GM12891 (cell line): ENCODE data around the gene RNF145.
"Not testable (repeated sequence)": the region's sequence is repeated elsewhere in the genome, so short reads cannot be mapped to it uniquely, and the experiment has no call there.

Experiments used
- DNase-seq: peaks from one replicate; pipeline ENCODE4 v3.0.0; 2011; ENCODE audit warnings: low spot score; ENCODE audit not compliant: insufficient read length
- FAIRE-seq: peaks from 2 replicates; lab custom pipeline; 2011; peaks lifted over from hg19 to GRCh38; lab: Jason Lieb, UNC
- PAX5 ChIP-seq: IDR thresholded peaks from 2 replicates; pipeline ENCODE4 v1.6.1; 2011; ENCODE audit warnings: low read length, moderate library complexity, mild to moderate bottlenecking; ENCODE audit not compliant: insufficient read depth, severe bottlenecking
- POLR2A ChIP-seq: IDR thresholded peaks from 2 replicates; pipeline ENCODE4 v1.6.1; 2011; ENCODE audit warnings: low read depth, low read length, control low read depth
- POLR2AphosphoS5 ChIP-seq: IDR thresholded peaks from 2 replicates; pipeline ENCODE4 v1.6.1; 2011; ENCODE audit warnings: low read depth, low read length, control low read depth
- POU2F2 ChIP-seq: IDR thresholded peaks from 2 replicates; pipeline ENCODE4 v1.6.1; 2011; ENCODE audit warnings: low read depth, mild to moderate bottlenecking, control low read depth, low read length, moderate library complexity
- SPI1 ChIP-seq: IDR thresholded peaks from 2 replicates; pipeline ENCODE4 v1.6.1; 2011; ENCODE audit warnings: low read depth, low read length, control low read depth
- TAF1 ChIP-seq: IDR thresholded peaks from 2 replicates; pipeline ENCODE4 v1.6.1; 2011; ENCODE audit warnings: low read depth, low read length, control low read depth

RNF145 gene

GRCh38 chr5:159147976-159148375 is 61.4 kb downstream of the RNF145 start:
- TF ChIP-seq PAX5 (no peak), SPI1 (no peak), POLR2A (no peak), TAF1 (no peak), POU2F2 (no peak), POLR2AphosphoS5 (no peak)
- no peak for FAIRE-seq

GRCh38 chr5:159146839-159147238 is 62.5 kb downstream of the RNF145 start:
- FAIRE-seq: no peak
- DNase-seq: no peak
- TF ChIP-seq POLR2A: no peak
- no peak for TF ChIP-seq TAF1
- TF ChIP-seq POLR2AphosphoS5: no peak
- TF ChIP-seq PAX5: no peak
- no peak for TF ChIP-seq POU2F2
- no peak for TF ChIP-seq SPI1

More at GRCh38 chr5:159147976-159148375, 61.4 kb downstream of the RNF145 start:
- DNase-seq: no peak

DNA sequence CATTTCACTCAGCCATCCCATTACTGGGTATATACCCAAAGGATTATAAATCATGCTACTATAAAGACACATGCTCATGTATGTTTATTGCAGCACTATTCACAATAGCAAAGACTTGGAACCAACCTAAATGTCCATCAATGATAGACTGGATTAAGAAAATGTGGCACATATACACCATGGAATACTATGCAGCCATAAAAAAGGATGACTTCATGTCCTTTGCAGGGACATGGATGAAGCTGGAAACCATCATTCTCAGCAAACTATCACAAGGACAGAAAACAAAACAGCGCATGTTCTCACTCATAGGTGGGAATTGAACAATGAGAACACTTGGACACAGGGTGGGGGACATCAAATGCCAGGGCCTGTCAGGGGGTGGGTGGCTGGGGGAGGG is 64.2 kb downstream of the RNF145 start:
- not testable (repeated sequence) for FAIRE-seq, DNase-seq

DNA sequence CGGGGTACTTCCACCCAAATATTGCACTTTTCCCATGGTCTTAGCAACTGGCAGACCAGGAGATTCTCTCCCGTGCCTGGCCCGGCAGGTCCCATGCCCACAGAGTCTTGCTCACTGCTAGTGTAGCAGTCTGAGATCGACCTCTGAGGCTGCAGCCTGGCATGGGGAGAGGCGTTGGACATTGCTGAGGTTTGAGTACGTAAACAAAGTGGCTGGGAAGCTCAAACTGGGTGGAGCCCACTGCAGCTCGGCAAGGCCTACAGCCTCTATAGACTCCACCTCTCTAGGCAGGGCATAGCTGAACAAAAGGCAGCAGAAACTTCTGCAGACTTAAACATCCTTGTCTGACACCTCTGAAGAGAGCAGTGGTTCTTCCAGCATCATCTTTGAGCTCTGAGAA is 69.6 kb downstream of the RNF145 start:
- FAIRE-seq (no peak), DNase-seq (no peak)

GRCh38 chr5:159135896-159136531 is 73.3 kb downstream of the RNF145 start:
- FAIRE-seq (no peak), DNase-seq (no peak)
- TF ChIP-seq POLR2A (no peak), SPI1 (no peak)

More for the DNA sequence above, 69.6 kb downstream of the RNF145 start:
- no peak for TF ChIP-seq PAX5
- no peak for TF ChIP-seq POLR2A
- TF ChIP-seq POU2F2: no peak
- no peak for TF ChIP-seq POLR2AphosphoS5
- TF ChIP-seq SPI1: no peak
- no peak for TF ChIP-seq TAF1

DNA sequence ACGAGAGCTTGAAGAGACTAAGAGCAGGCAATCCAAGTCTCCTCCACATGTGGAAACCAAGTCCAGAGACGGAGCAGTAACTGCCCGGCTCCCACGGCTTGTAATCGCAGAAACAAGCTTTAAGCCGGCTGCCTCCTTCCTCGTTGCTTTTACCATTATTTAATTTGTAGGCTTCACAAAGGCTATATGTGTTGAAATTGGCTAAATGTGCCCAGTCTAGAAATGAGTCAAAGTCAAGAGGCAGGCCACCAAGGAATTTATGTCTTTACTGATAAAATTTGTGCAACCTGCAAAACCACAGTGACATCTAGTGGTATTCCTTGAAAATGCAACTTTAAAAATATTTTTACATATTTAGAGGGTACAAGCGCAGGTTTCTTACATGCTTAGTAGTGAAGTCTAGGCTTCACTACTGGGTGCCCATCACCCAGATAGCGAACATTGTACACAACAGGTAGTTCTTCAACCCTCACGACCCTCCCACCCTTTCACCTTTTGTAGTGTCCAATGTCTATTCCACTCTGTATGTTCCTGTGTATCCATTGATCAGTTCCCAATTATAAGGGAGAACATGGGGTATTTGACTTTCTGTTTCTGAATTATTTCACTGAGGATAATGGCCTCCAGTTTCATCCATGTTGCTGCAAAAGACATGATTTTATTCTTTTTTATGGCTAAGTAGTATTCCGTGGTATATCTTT is 76.2 kb downstream of the RNF145 start:
- no peak for DNase-seq
- peak; percentile 71 for FAIRE-seq
- TF ChIP-seq PAX5: no peak
- TF ChIP-seq POLR2A: no peak
- TF ChIP-seq POU2F2: no peak
- TF ChIP-seq SPI1: no peak
- no peak for TF ChIP-seq POLR2AphosphoS5
- TF ChIP-seq TAF1: no peak

DNA sequence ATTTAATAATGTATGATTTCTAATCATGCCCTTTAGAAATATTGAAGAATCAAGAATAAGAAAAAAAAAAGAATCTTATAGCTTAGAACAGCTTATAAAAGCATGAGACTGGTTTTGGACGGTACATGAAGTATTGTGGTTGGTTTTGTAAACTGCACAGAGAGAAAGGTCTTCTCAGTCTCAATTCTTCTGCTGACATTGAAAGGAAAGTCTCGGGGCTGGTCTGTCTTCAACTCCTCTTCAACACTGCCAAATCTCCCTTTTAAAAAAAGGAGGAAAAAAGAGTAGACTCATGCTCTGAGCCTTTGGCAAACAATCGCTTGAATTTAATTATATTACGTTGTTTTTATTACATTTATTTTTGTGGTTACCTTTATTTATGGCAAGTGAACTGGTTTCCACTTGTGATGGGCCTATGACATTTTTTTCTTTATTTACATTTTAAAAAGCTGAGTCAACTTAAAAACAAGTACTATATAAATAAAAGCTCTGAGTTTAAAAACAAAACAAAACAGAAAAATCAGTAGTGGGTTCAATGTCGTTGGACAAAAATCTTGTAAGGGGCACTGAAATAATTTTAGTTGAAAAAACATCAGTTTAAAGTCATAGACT is 76.8 kb downstream of the RNF145 start:
- no peak for FAIRE-seq

GRCh38 chr5:159131951-159132350 is 77.4 kb downstream of the RNF145 start:
- FAIRE-seq (no peak), DNase-seq (no peak)
- TF ChIP-seq POU2F2 (no peak), POLR2AphosphoS5 (no peak), TAF1 (no peak), SPI1 (no peak)

More for the DNA sequence above, 76.8 kb downstream of the RNF145 start:
- TF ChIP-seq POLR2A: no peak
- no peak for TF ChIP-seq TAF1
- no peak for TF ChIP-seq POLR2AphosphoS5
- TF ChIP-seq PAX5: no peak
- no peak for TF ChIP-seq POU2F2
- TF ChIP-seq SPI1: no peak
- DNase-seq: no peak

GRCh38 chr5:159130871-159131270 is 78.5 kb downstream of the RNF145 start:
- FAIRE-seq: no peak
- no peak for DNase-seq
- TF ChIP-seq POU2F2 (no peak), SPI1 (no peak), POLR2A (no peak), POLR2AphosphoS5 (no peak), TAF1 (no peak), PAX5 (no peak)
